C4-2B (cell line): ENCODE data around the gene CDC42BPB.

Source experiments
- CTCF ChIP-seq: fragments of 450-650 bp; conservative IDR thresholded peaks from 2 replicates; pipeline ENCODE4 v1.5.1; 2017; ENCODE audit warnings: mild to moderate bottlenecking
- ZFX ChIP-seq: fragments of 450-650 bp; IDR thresholded peaks from 2 replicates; pipeline ENCODE4 v1.6.1; 2017

GRCh38 chr14:102952276-102952675 lies 105.1 kb downstream of the CDC42BPB start:
- TF ChIP-seq CTCF (no peak), ZFX (no peak)
